Measurements from ENCODE around the gene AFF3.

AFF3 gene

GRCh38 chr2:100034431-100034830 lies 108.0 kb downstream of the AFF3 start:
- no peaks in the 10 kb centered on the region for H3K9me2 ChIP-seq (replicated peaks; ENCODE audit: insufficient read depth, low read length)
- DNase-seq, result no peak

GRCh38 chr2:100033976-100034375 lies 108.4 kb downstream of the AFF3 start:
- no peak for DNase-seq
- no peak overlapping the region for H3K4me3 ChIP-seq (ENCODE audit: low read length)
- no peaks in the 10 kb centered on the region for H3K79me2 ChIP-seq (ENCODE audit: low read length)
- H3K36me3 ChIP-seq (replicated peaks; ENCODE audit: insufficient read depth, low read length), result no peaks in the 10 kb centered on the region
- no peak overlapping the region for H3K4me2 ChIP-seq (ENCODE audit: low read depth, low read length)
- H3K9me2 ChIP-seq (replicated peaks; ENCODE audit: insufficient read depth, low read length), result no peaks in the 10 kb centered on the region
- no peak overlapping the region for H3K27ac ChIP-seq (ENCODE audit: low read length)
- H3K9me3 ChIP-seq (replicated peaks; ENCODE audit: insufficient read depth, low read length), result no peaks in the 10 kb centered on the region
- H3K27me3 ChIP-seq (replicated peaks; ENCODE audit: insufficient read depth, low read length), result no peaks in the 10 kb centered on the region
- TF ChIP-seq, protein P1, sequence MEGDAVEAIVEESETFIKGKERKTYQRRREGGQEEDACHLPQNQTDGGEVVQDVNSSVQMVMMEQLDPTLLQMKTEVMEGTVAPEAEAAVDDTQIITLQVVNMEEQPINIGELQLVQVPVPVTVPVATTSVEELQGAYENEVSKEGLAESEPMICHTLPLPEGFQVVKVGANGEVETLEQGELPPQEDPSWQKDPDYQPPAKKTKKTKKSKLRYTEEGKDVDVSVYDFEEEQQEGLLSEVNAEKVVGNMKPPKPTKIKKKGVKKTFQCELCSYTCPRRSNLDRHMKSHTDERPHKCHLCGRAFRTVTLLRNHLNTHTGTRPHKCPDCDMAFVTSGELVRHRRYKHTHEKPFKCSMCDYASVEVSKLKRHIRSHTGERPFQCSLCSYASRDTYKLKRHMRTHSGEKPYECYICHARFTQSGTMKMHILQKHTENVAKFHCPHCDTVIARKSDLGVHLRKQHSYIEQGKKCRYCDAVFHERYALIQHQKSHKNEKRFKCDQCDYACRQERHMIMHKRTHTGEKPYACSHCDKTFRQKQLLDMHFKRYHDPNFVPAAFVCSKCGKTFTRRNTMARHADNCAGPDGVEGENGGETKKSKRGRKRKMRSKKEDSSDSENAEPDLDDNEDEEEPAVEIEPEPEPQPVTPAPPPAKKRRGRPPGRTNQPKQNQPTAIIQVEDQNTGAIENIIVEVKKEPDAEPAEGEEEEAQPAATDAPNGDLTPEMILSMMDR (IDR thresholded peaks at IDR 0.05; ENCODE audit: low read length), result no peak
- TF ChIP-seq EZH2phosphoT487 (IDR thresholded peaks at IDR 0.05; ENCODE audit: low read length) (no peak), EZH2 (optimal IDR thresholded peaks at IDR 0.05; ENCODE audit: low read depth, low read length) (no peak)
- no peaks in the 10 kb centered on the region for H3K4me1 ChIP-seq (ENCODE audit: low read length)
- H3K9ac ChIP-seq (ENCODE audit: low read length), result no peak overlapping the region
- no peaks in the 10 kb centered on the region for H3F3A ChIP-seq (ENCODE audit: insufficient read depth, low read length)
- no peak overlapping the region for H2AFZ ChIP-seq (ENCODE audit: low read length)
- H4K20me1 ChIP-seq (ENCODE audit: insufficient read depth, low read length), result no peaks in the 10 kb centered on the region

More at GRCh38 chr2:100034431-100034830, 108.0 kb downstream of the AFF3 start:
- Histone ChIP-seq H3K4me1 (ENCODE audit: low read length) (no peaks in the 10 kb centered on the region), H3F3A (ENCODE audit: insufficient read depth, low read length) (no peaks in the 10 kb centered on the region), H2AFZ (ENCODE audit: low read length) (no peak overlapping the region), H3K9me3 (replicated peaks; ENCODE audit: insufficient read depth, low read length) (no peaks in the 10 kb centered on the region), H3K27me3 (replicated peaks; ENCODE audit: insufficient read depth, low read length) (no peaks in the 10 kb centered on the region), H3K9ac (ENCODE audit: low read length) (no peak overlapping the region), H3K27ac (ENCODE audit: low read length) (no peak overlapping the region), H3K36me3 (replicated peaks; ENCODE audit: insufficient read depth, low read length) (no peaks in the 10 kb centered on the region), H4K20me1 (ENCODE audit: insufficient read depth, low read length) (no peaks in the 10 kb centered on the region), H3K4me3 (ENCODE audit: low read length) (no peak overlapping the region), H3K79me2 (ENCODE audit: low read length) (no peaks in the 10 kb centered on the region), H3K4me2 (ENCODE audit: low read depth, low read length) (no peak overlapping the region)
- TF ChIP-seq EZH2phosphoT487 (IDR thresholded peaks at IDR 0.05; ENCODE audit: low read length) (no peak), EZH2 (optimal IDR thresholded peaks at IDR 0.05; ENCODE audit: low read depth, low read length) (no peak)
- TF ChIP-seq, protein P1 (IDR thresholded peaks at IDR 0.05; ENCODE audit: low read length), result no peak

- H3K27ac ChIP-seq (ENCODE audit: low read length), result no peak overlapping the region
- H3K9me2 ChIP-seq (replicated peaks; ENCODE audit: insufficient read depth, low read length), result no peaks in the 10 kb centered on the region
- H2AFZ ChIP-seq (ENCODE audit: low read length), result no peak overlapping the region
- H3F3A ChIP-seq (ENCODE audit: insufficient read depth, low read length), result no peaks in the 10 kb centered on the region
- H3K9ac ChIP-seq (ENCODE audit: low read length), result no peak overlapping the region
- no peak overlapping the region for H3K4me2 ChIP-seq (ENCODE audit: low read depth, low read length)
- H3K27me3 ChIP-seq (replicated peaks; ENCODE audit: insufficient read depth, low read length), result no peaks in the 10 kb centered on the region
- DNase-seq, result no peak
- no peak overlapping the region for H3K4me3 ChIP-seq (ENCODE audit: low read length)
- TF ChIP-seq EZH2phosphoT487 (IDR thresholded peaks at IDR 0.05; ENCODE audit: low read length) (no peak), EZH2 (optimal IDR thresholded peaks at IDR 0.05; ENCODE audit: low read depth, low read length) (no peak)
- TF ChIP-seq, protein P1 (IDR thresholded peaks at IDR 0.05; ENCODE audit: low read length), result no peak
- H3K9me3 ChIP-seq (replicated peaks; ENCODE audit: insufficient read depth, low read length), result no peaks in the 10 kb centered on the region
- no peaks in the 10 kb centered on the region for H3K4me1 ChIP-seq (ENCODE audit: low read length)
- no peaks in the 10 kb centered on the region for H3K79me2 ChIP-seq (ENCODE audit: low read length)
- H4K20me1 ChIP-seq (ENCODE audit: insufficient read depth, low read length), result no peaks in the 10 kb centered on the region
- H3K36me3 ChIP-seq (replicated peaks; ENCODE audit: insufficient read depth, low read length), result no peaks in the 10 kb centered on the region
Observed at GRCh38 chr2:100031604-100032003, 110.8 kb downstream of the AFF3 start.
